Measurements from ENCODE around the gene PAK6. TPM values are rescaled to one million over a fixed set of nuclear protein-coding genes. Genes with fewer than 3 reads are reported as not detected.

The PAK6 gene
- polyA plus RNA-seq, 1 experiment = not detected

DNA sequence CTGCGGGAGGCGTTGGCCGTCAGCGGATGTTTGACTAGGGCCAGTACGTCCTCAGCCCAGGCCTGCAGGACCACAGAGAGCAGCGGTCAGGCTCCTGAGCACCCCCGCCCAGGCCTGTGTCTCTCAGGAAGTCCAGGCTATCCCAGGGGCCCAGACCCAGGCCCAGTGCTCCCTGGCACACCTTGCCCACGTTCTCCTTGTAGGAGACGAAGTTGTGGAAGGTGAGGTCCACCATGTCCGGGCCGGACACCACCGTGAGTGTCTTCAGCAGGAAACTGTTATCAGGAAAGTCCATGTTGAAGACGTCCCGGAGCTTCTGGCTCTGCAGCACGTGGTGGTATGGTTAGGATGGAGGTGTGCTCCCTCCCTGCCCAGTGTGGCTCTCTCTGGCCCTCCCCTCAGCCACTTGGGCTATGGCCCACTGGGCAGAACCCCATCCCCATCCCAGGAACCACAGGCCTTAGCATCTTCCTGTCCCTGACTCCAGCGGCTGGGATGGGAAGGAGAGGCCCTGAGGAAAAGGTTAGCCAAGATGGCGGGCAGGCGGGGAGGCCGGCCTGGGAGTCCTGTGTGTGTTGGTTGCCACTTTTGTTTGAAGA lies 63.5 kb downstream of the PAK6 start:
- no peak for TF ChIP-seq CTCF (IDR thresholded peaks at IDR 0.05; ENCODE audit: insufficient read depth, low read depth, low read length)
- DNase-seq (ENCODE audit: low read depth) = no peak
- Histone ChIP-seq H3K4me3 (ENCODE audit: low read depth, low read length) (no peak overlapping the region), H3K27me3 (ENCODE audit: control insufficient read depth, insufficient read depth, low read length) (peaks cover 24% of the 10 kb centered on the region), H3K36me3 (ENCODE audit: control insufficient read depth, insufficient read depth, low read length) (no peaks in the 10 kb centered on the region)
- POLR2A ChIA-PET = no interaction called here
- CTCF ChIA-PET = interaction anchor here (0.6 to 3.6 kb wide), 6 partner anchors 8 to 23 kb away, joined by 3 to 14 read pairs (median 8); no protein-coding TSS in a partner anchor

DNA sequence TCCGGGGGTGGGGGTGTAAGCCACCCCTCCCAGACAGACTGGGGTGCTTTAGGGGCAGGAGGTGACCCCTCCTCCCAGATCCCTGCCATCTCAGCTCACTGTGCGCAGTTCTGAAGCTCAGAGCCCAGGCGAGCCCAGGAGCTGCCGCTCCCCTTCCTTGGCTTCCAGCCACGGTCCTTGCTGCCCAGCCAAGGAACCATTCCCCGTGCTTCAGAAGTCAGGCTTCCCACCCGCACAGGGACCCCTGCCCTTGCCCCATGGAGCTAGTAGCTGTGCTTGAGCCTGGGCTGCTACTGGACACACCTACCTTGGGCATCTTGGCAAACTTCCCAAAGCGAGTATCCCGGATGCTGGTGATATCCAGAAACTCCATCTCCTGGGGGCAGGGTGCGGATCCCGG lies 64.1 kb downstream of the PAK6 start:
- Histone ChIP-seq H3K36me3 (ENCODE audit: control insufficient read depth, insufficient read depth, low read length) (no peaks in the 10 kb centered on the region), H3K27me3 (ENCODE audit: control insufficient read depth, insufficient read depth, low read length) (peaks cover 24% of the 10 kb centered on the region), H3K4me3 (ENCODE audit: low read depth, low read length) (no peak overlapping the region)
- DNase-seq (ENCODE audit: low read depth) = no peak
- CTCF ChIA-PET = interaction anchor here (0.6 to 3.6 kb wide), 7 partner anchors 8 to 30 kb away, joined by 3 to 14 read pairs (median 6); no protein-coding TSS in a partner anchor
- no peak for TF ChIP-seq CTCF (IDR thresholded peaks at IDR 0.05; ENCODE audit: insufficient read depth, low read depth, low read length)
- POLR2A ChIA-PET = no interaction called here

GRCh38 chr15:40303576-40303975 lies 64.7 kb downstream of the PAK6 start:
- no peak overlapping the region for H3K4me3 ChIP-seq (ENCODE audit: low read depth, low read length)
- TF ChIP-seq CTCF (IDR thresholded peaks at IDR 0.05; ENCODE audit: insufficient read depth, low read depth, low read length) = no peak
- ChIA-PET POLR2A (no interaction called here), CTCF (interaction anchor here (0.6 to 3.6 kb wide), 6 partner anchors 7 to 31 kb away, joined by 3 to 14 read pairs (median 8); no protein-coding TSS in a partner anchor)
- no peaks in the 10 kb centered on the region for H3K36me3 ChIP-seq (ENCODE audit: control insufficient read depth, insufficient read depth, low read length)
- no peak for DNase-seq (ENCODE audit: low read depth)
- peaks cover 24% of the 10 kb centered on the region for H3K27me3 ChIP-seq (ENCODE audit: control insufficient read depth, insufficient read depth, low read length)

- no peak for TF ChIP-seq CTCF (IDR thresholded peaks at IDR 0.05; ENCODE audit: insufficient read depth, low read depth, low read length)
- Histone ChIP-seq H3K27me3 (ENCODE audit: control insufficient read depth, insufficient read depth, low read length) (peaks cover 24% of the 10 kb centered on the region), H3K4me3 (ENCODE audit: low read depth, low read length) (no peak overlapping the region), H3K36me3 (ENCODE audit: control insufficient read depth, insufficient read depth, low read length) (no peaks in the 10 kb centered on the region)
- ChIA-PET POLR2A (no interaction called here), CTCF (interaction anchor here (1.0 to 3.6 kb wide), 5 partner anchors 10 to 26 kb away, joined by 3 to 12 read pairs (median 3); no protein-coding TSS in a partner anchor)
- no peak for DNase-seq (ENCODE audit: low read depth)
Measured at GRCh38 chr15:40305281-40305680, 66.4 kb downstream of the PAK6 start.

- TF ChIP-seq CTCF (IDR thresholded peaks at IDR 0.05; ENCODE audit: insufficient read depth, low read depth, low read length) = no peak
- H3K27me3 ChIP-seq (ENCODE audit: control insufficient read depth, insufficient read depth, low read length) = peaks cover 25% of the 10 kb centered on the region
- CTCF ChIA-PET = interaction anchor here (1.0 to 11.9 kb wide), 5 partner anchors 9 to 89 kb away, joined by 3 to 127 read pairs (median 3); no protein-coding TSS in a partner anchor
- POLR2A ChIA-PET = no interaction called here
- no peak for DNase-seq (ENCODE audit: low read depth)
- no peak overlapping the region for H3K4me3 ChIP-seq (ENCODE audit: low read depth, low read length)
- no peaks in the 10 kb centered on the region for H3K36me3 ChIP-seq (ENCODE audit: control insufficient read depth, insufficient read depth, low read length)
Measured at GRCh38 chr15:40306371-40306770, 67.5 kb downstream of the PAK6 start.

Data from BJ (cell line).